GM21786 (cell line): ENCODE data around the gene EFCAB8.

Experiments
- ATAC-seq: cut with Tn5 transposase; IDR thresholded peaks from one replicate; pipeline ENCODE4 v1.9.1; 2021; ENCODE audit not compliant: unreplicated experiment

Gene EFCAB8

DNA sequence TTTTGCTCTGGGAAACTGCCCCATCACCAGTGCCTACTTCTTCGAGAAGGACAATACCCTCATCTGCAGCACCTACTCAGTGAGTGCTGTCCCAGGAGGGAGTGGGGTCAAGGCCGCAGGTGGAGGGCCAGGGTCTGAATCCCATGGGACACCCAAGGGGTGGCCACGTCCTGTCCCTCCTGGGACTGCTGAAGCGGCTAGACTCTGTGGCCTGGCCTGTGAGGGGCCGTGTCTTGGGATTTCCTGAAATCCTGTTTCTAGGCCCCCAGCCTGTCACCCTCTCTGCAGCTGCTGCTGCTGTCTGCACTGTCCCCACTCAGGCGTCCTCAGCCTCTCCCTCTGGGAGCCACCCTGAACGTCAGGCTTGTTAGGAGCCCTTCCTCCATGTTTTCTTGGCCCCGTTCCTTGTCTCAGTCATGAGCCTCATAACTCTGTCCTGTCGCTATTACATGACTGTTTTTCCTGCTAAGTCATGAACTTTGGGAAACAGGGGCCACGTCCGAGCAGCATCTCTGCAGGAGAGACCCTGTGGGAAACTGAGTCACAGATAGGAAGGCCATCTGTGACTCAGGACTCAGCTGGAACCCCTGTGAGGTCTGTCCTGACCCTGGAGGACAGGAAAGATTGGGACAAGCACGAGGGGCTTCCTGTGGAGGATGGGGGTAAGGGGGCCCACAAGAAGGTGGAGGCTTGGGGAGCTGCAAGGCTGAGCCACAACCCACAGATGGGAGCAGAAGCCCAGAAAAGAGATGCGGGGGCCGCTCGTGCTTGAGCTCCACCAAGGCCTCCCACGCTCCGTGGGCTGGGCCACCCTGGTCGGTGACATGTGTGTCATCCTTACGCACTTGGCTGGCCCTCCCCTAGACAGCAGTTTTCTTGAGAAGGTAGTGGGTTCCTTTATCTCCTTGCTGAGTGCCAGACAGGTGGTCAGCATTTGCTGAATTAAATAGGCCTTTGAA lies 49.9 kb downstream of the EFCAB8 start:
- ATAC-seq: no peak

DNA sequence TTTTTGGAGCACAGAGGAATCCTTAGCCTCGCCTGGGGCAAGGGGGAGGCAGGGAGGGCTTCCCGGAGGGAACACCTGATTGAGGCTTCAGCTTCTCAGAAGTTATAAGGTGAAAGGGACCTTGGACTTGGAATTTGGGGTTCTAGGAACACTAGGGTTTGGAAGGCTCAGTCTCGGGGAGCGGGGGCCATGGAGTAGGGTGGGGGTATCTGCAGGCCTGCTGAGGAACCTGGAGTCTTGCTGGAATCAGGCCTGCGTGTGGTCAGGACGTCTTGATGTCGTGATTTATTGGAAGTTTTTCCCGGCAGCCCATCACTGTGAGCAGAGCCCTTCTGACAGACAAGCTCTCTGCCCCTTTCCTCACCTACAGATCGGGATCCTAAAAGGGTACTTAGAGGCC lies 50.7 kb downstream of the EFCAB8 start:
- ATAC-seq: no peak

DNA sequence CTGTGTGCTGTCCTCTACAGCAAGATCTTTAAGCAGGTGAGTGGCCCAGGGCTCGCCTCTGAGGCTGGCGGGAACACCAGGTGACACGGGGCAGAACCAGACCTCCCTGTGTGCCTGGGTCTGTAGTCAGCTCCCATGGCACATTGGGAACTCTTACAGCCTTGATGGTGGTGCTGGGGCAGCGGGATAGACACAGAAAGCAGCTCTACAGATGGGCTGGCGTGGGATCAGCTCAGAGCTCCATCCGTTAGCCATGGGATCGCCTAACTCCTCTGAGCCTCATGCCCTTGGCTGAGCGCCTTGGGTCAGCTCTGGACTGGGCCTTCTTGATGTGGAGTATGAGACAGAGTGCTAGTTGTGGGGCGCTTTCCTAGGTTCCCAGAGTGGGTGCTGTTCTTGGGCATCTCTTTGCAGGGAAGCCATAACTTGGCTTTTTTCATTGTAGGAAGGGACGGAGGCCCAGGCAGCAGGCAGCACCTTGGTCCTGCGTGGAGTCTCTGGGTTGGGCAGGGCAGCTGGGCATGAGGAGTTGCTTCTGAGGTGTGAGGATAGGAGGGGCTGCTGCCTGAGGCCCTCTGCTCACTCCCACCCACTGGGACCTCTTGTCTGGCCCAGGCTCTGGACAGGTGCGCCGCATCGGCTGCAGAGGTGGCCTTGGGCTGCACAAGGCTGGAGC lies 51.3 kb downstream of the EFCAB8 start:
- ATAC-seq: no peak

DNA sequence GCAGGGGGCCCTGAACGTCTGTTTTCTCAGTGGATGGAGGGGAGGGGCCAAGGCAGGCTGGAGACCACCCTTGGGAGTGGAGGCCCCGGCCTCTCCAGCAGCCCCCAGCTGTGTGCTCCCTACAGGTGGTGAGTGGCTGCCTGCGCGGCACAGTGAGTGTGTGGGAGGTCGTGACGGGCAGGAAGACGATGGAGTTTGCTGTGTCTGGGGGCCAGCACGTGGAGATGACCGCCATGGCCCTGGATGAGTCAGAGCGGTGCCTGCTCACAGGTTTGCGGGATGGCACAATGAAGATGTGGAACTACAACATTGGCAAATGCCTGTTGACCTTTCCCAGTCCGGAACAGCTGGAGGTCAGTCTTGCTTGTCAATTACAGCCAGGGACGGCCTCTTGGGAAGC lies 52.6 kb downstream of the EFCAB8 start:
- no peak for ATAC-seq

DNA sequence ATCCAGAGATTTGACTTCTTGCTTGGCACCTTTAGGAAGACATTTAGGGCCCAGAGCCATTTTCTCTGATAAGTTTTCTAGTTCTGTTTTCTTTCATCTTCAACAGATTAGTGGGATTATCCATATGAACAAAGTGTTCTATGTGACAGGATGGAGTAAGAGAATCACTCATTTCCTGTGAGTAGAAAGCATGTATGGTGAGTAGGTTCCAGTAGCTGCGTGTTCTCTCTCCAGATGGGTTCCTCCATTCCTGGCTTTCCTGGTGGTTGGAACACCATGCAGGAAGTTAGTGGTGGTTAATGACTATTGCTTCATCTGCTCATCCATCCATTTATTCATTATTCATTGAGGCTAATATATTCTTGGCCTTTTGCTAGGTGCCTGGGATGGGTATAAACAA lies 54.0 kb downstream of the EFCAB8 start:
- no peak for ATAC-seq

DNA sequence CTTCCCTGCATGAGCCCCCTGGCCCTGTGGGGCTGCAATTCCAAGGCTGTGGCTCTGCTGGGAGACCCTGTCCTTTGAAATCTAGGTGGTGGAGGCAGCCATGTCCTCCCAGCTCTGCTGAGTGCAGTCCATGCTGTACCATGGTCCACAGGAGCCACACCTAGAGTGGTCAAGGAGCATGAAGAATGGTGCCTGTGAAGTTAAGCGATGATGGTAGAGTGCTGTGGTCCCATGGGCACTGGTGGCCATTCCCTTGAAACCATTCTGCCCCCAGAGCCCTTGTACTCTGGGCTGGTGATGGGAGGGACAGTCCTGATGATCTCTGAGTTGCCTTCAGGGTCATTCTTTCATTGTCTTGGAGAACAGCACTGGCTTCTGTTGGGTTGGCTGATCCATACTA lies 55.3 kb downstream of the EFCAB8 start:
- ATAC-seq: no peak

DNA sequence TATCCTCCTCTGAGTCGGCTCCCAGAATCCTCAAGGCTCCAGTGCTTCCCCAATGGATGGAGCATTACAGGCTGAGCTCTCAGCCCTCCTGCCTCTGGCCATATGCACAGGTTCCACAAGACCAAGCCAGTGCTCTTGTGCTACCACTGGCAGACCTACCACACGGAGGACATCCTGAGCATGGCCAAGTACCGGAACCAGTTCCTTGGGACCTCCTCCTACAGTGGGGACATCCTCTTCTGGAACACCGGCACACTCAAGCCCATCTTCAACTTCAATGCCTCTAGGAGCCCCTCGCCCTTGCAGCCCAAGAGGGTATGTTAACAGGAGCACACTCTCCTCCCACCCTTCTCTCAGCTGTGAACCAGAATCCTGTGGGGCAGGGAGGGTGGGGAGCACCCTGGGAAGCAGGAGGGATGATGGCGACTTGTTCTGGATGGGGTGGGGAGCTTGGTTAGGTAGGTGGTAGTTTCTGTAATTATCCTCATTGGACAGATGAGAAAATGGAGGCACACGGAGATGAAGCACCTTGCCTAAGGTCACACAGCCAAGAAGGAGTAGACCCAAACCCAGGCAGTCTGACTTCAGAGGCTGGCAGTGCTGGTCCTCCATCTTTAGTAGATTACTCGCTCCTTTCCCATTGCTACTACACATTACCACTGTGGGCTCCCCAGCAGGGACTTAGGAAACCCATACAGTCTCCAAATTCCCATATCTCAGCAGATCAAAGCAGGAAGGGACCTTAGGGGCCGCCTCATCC lies 58.6 kb downstream of the EFCAB8 start:
- ATAC-seq: no peak

DNA sequence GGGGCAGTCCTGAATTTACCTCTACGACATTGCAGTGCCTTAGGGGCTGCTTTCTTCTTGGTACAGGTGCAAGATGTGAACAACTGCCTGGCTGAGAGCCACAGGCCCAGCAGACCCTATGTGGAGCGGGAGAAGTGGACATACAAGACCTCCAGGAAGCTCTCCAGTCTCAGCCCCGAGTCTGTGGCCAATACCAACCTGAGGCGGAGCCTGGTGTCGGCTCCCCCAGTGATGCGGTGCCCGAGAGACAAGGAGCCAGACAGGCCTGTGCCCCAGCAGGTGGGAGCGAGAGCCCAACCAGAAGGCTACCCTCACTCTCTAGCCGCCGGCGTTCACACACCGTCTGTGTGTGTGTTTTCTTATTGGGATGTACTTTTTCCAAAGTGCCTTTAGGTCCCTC lies 59.6 kb downstream of the EFCAB8 start:
- ATAC-seq: no peak

DNA sequence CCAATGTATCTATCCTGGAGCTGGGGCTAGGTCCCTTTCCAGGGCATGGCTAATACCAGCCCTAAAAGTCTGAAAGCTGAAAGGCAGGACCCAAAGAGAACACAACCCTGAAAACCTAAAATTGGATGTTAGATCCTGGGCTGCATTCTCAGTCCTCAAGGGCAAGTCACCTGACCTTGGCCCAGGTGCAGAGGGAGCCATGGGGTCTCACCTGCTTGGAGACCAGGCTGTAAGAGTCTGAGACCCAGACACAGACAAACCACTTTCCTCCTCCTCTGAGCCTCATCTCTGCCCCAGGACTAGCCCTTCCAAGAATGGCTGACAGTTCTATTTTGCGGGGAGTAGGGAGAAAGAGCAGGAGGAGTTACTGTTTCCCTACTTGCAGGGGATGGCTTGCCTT lies 60.0 kb downstream of the EFCAB8 start:
- ATAC-seq: no peak

DNA sequence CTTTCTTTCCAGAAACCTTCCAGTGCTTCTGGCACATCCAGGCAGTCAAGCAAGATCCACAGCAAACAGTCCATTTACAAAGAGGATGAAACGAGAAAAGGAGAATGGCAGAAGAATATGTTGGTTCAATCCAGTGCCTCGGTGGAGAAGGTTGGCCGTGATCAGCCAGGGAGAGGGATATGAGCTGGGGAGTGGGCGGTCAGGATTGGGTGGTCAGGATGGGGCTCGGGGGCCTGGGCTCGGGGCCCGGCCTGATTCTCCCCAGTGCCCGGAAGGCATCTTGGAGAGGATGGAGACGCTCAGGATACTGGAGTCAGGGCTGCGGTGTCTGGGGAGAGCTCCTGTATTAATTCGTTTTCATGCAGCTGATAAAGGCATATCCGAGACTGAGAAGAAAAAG lies 61.3 kb downstream of the EFCAB8 start:
- no peak for ATAC-seq

DNA sequence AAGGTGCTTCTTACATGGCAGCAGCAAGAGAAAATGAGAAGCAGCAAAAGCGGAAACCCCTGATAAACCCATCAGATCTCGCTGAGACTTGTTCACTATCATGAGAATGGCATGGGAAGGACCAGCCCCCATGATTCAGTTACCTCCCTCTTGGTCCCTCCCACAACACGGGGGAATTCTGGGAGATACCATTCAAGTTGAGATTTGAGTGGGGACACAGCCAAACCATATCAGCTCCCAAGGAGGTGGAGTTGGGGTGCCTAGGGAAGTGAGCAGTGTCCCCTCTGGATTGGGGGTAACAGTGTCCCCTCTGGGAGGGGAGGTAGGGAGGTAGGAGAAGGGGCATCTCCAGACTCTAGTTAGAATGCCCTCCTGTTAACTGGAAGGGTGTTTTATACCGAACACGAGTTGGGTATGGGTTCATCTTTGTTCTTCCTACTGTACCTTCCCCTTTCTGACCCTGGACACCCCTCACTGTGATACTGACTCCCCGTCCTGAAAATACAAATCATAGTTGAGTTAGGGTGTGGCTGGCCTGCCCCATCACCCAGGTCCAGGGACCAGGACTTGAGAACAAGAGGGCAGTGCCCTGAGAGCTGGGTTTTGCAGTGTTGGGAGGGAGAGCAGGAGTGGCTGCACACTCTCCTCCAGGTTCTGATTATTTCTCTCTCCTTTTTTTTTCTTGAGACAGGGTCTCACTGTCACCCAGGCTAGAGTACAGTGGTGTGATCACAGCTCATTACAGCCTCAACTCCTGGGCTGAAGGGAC lies 62.0 kb downstream of the EFCAB8 start:
- no peak for ATAC-seq

DNA sequence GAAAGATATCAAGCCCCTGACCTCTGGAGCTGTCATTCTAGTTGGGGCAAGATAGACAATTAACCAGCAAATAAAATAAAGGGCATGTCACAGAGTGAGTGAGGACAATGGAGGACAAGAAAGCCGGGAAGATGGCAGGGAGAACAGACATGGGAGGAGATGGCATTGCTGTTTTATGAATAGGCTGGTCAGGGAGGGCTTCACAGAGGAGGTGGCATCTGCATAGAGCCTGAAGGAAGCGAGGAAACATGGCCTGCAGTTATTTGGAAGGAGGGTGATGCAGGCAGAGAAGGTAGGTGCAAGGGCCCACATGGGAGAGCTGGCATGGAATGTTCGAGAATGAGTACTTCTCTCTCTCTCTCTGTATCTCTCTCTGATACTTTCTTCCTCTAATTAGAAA lies 63.7 kb downstream of the EFCAB8 start:
- ATAC-seq: no peak

DNA sequence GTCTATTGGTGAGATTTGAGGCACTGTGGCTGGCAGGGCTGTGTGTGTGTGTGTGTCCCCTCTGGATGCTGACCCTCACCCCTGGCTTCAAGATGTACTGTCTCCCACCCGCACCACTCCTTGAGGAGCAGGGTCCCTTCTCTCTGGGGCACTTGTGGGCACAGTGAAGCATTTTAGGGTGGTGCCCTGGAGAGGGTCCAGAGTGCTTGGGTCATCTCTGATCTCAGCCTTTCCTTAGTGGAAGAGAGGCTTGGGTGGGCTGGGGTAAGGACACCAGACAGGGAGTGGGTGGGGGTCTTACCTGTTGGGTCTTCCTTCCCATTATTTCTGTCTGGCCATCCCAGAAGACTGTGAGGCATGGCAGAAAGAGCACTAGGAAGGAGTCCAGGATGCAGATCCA lies 66.1 kb downstream of the EFCAB8 start:
- ATAC-seq: no peak

DNA sequence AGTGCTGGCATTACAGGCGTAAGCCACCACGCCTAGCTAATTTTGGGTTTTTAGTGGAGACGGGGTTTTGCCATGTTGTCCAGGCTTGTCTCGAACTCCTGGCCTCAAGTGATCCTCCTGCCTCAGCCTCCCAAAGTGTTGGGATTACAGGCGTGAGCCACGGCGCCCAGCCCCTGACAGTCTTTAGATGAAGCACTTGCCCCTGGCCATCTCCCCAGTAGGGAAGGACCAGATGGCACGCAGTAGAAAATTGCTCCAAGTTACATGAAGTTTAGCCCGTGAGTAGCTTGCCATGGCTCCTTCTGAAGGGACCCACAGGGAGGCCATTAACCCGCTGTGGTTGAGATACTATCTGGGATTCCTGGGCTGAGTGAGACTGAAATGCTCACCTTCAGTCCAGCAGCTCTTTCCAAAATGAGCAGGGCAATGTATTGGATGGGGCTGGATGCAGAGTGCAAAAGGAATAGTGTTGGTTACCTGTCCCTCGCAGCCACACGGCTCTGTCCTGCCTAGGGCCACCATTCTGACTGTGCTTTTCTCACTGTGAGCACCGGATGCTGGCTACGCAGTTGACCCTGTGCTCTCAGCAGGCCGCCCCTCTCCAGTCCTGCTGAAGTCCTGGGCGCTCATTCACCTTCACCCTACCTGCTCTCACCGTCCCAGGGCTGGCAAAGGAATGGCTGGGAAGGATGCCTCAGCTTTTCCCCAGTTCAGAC lies 66.9 kb downstream of the EFCAB8 start:
- no peak for ATAC-seq

DNA sequence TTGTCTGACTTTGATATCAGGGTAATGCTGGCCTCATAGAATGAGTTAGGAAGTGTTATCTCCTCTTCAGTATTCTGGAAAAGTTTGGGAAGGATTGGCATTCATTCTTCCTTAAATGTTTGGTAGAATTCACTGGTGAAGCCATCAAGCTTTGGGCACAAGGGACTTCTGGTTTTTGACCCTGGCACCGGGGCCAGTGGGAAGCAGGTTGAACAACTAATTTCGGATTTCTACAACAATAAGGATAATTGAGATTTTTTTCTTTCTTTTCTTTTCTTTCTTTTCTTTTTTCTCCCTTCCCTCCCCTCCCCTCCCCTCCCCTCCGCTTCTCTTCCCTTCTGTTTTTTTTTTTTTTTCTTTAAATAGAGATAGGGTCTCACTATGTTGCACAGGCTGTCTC lies 70.4 kb downstream of the EFCAB8 start:
- ATAC-seq: no peak

DNA sequence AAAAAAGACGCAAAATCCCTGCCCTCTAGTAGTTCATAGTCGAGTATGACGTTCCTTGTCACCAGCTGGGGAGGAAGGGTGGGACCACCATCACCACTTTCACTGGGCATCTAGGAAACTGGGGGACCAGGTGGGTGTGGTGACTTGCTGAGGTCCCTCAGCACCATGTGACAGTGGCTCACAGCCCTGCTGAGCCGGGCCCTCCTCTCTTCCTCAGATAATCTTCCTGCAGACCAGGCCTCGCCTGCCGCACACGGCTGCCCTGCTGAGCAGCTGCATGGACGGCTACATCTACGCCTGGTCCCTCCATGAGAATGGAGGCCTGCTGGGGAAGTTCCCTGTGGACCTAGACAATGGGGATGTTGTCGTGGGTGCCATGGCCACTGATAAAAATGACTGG lies 71.5 kb downstream of the EFCAB8 start:
- ATAC-seq: no peak

DNA sequence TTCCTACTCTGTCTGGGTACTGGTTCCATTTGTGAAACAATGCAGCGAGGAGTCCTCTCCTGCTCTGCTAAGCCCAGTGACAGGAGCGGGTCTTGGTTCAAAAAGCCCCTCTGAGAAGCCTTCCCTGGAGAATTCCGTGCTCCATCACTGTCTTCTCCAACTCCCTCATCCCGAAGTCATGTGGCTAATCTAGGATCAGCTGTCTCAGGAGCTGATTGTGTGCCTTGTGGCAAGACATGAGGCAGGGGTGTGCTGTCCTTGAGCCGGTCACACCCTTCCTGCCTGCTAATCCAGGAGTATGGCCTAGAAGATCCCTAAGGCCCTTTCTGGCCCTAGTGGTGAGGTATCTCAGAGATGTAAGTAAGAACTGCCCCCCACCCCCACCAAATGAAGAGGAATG lies 72.0 kb downstream of the EFCAB8 start:
- ATAC-seq: no peak

DNA sequence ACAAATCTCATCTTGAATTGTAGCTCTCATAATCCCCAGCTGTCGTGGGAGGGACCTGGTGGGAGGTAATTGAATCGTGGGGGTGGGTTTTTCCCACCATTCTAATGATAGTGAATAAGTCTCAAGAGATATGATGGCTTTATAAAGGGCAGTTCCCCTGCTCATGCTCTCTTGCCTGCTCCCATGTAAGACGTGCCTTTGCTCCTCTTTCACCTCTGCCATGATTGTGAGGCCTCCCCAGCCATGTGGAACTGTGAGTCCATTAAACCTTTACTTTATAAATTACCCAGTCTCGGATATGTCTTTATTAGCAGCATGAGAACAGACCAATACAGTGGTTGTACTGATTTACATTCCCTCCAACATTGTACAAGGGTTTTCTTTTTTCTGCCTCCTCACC lies 75.9 kb downstream of the EFCAB8 start:
- ATAC-seq: no peak

DNA sequence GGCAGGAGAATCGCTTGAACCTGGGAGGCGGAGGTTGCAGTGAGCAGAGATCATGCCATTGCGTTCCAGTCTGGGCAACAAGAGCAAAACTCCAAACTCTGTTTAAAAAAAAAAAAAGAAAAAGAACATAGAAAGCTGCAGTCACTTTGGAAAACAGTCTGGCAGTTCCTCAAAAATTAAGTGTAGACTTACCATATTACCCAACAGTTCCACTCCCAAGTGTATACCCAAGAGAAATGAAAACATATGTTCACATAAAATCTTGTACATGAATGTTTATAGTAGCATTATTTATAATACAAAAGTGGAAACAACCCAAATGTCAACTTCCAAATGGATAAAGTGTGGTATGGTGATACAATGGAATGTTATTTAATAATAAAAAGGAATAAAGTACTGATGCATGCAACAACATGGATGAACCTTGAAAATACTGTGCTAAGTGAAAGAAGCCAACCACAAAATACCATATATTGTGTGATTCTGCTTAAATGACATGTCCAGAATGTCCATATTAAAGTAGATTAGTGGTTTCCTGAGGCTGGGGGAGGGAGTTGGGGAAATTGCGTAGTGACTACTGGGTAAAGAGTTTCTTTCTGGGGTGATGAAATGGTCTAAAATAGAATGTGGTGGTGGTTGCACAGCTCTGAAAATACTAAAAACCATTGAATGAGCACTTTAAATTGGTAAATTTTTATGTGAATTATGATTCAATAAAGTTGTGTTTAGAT lies 82.6 kb downstream of the EFCAB8 start:
- ATAC-seq: no peak
